ENCODE measurements around the gene ABI3BP. TPM values are rescaled to one million over a fixed set of nuclear protein-coding genes. Genes with fewer than 3 reads are reported as not detected.

The ABI3BP gene
- total and polyA plus RNA-seq, 4 donors, result 1.9 to 4.2 (median 2.4) TPM

GRCh38 chr3:100879195-100879810 lies 113.9 kb downstream of the ABI3BP start:
- Histone ChIP-seq H3K36me3 (ENCODE audit: control insufficient read depth in 4 of 4, insufficient read depth in 3 of 4, low read depth in 1 of 4, low read length in 3 of 4) (no peaks in the 10 kb centered on the region), H3K9me3 (ENCODE audit: control insufficient read depth in 4 of 4, low read length in 3 of 4) (no peaks in the 10 kb centered on the region), H3K9ac (ENCODE audit: low read depth in 1 of 2, low read length in 2 of 2) (no peak overlapping the region), H3K4me3 (ENCODE audit: low read depth in 1 of 3, low read length in 3 of 3) (no peak overlapping the region), H3K27me3 (ENCODE audit: control insufficient read depth in 4 of 4, insufficient read depth in 4 of 4, low read length in 3 of 4) (no peaks in the 10 kb centered on the region), H3K27ac (ENCODE audit: low read depth in 1 of 2, low read length in 2 of 2) (no peak overlapping the region), H3K4me1 (ENCODE audit: control insufficient read depth in 4 of 4, insufficient read depth in 4 of 4, low read length in 3 of 4) (no peaks in the 10 kb centered on the region)
- TF ChIP-seq HNF4A (conservative IDR thresholded peaks at IDR 0.05) (no peak), FOXA2 (IDR thresholded peaks at IDR 0.05) (no peak), SP1 (IDR thresholded peaks at IDR 0.05) (no peak), RXRA (IDR thresholded peaks at IDR 0.05) (no peak), CTCF (IDR thresholded peaks at IDR 0.05; ENCODE audit: low read depth, low read length, missing input control) (no peak)
- WGBS, result 69% methylated on average over 4 of the region's 4 CpGs
- DNase-seq (ENCODE audit: low spot score), result no peak

- Histone ChIP-seq H3K27ac (ENCODE audit: low read depth in 1 of 2, low read length in 2 of 2) (no peak overlapping the region), H3K9me3 (ENCODE audit: control insufficient read depth in 4 of 4, low read length in 3 of 4) (no peaks in the 10 kb centered on the region), H3K4me1 (ENCODE audit: control insufficient read depth in 4 of 4, insufficient read depth in 4 of 4, low read length in 3 of 4) (no peaks in the 10 kb centered on the region), H3K27me3 (ENCODE audit: control insufficient read depth in 4 of 4, insufficient read depth in 4 of 4, low read length in 3 of 4) (no peaks in the 10 kb centered on the region), H3K36me3 (ENCODE audit: control insufficient read depth in 4 of 4, insufficient read depth in 3 of 4, low read depth in 1 of 4, low read length in 3 of 4) (no peaks in the 10 kb centered on the region), H3K9ac (ENCODE audit: low read depth in 1 of 2, low read length in 2 of 2) (no peak overlapping the region), H3K4me3 (ENCODE audit: low read depth in 1 of 3, low read length in 3 of 3) (no peak overlapping the region)
- no peak for DNase-seq (ENCODE audit: low spot score)
- 87% methylated on average over 2 of the region's 2 CpGs for WGBS
- TF ChIP-seq JUND (IDR thresholded peaks at IDR 0.05) (no peak), NR2F2 (IDR thresholded peaks at IDR 0.05) (no peak), REST (IDR thresholded peaks at IDR 0.05) (no peak), CTCF (IDR thresholded peaks at IDR 0.05; ENCODE audit: low read depth, low read length, missing input control) (no peak), GABPA (IDR thresholded peaks at IDR 0.05 in 1 of 2, conservative IDR thresholded peaks at IDR 0.05 in 1 of 2) (no peak), TAF1 (conservative IDR thresholded peaks at IDR 0.05) (no peak), MAX (IDR thresholded peaks at IDR 0.05) (no peak), SP1 (IDR thresholded peaks at IDR 0.05) (no peak)
These were observed 115.9 kb downstream of the ABI3BP start for GRCh38 chr3:100877286-100877685.
